Measurements from ENCODE around the gene PKN1. TPM values are rescaled to one million over a fixed set of nuclear protein-coding genes. Genes with fewer than 3 reads are reported as not detected.

Gene PKN1
- total RNA-seq, 4 donors from 2014 or later: 73.9 to 150 (median 118) TPM

DNA sequence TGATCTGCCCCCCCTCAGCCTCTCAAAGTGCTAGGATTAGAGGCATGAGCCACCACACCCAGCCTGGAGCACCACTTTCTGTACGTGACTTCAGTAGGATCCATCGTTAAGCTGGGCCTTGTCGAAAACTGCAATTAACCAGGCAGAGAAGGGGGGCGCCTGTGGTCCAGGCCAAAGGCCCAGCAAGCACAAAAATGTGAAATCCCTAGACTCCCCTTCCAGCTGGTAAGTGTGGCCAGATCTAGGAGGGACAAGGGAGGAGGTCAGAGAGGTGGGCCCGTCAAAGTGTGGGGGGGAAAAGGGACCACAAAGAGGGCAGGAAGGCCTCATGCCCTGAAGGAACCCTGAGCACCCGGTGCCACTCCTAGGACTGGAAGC lies 27.7 kb upstream of the PKN1 start:
- H3K4me3 ChIP-seq: peak overlapping the region in 1 of 4 donors; percentile 33
- H3K27me3 ChIP-seq: no peaks in the 10 kb centered on the region
- H3K9me3 ChIP-seq: no peaks in the 10 kb centered on the region
- DNase-seq (ENCODE audit: low spot score in 2 of 2): no peak
- peak overlapping the region; percentile 58 to 91 (median 85) for H3K27ac ChIP-seq
- H3K4me1 ChIP-seq: peaks cover 0 to 16% (median 6%) of the 10 kb centered on the region in 4 donors
- TF ChIP-seq POLR2A (IDR thresholded peaks at IDR 0.05) (no peak), CTCF (IDR thresholded peaks at IDR 0.05) (no peak), EP300 (IDR thresholded peaks at IDR 0.05) (no peak)
- H3K36me3 ChIP-seq: peaks cover 5 to 96% (median 36%) of the 10 kb centered on the region in 3 donors
- WGBS, 2 donors: 64 to 65% methylated on average over 6 of the region's 6 CpGs

GRCh38 chr19:14405758-14406644 lies 27.1 kb upstream of the PKN1 start:
- peak in 1 of 2 donors; percentile 6 for TF ChIP-seq POLR2A (IDR thresholded peaks at IDR 0.05)
- peak; percentile 91 to 96 (median 95) for TF ChIP-seq CTCF (IDR thresholded peaks at IDR 0.05)
- peak in 1 of 2 donors; percentile 49 for TF ChIP-seq EP300 (IDR thresholded peaks at IDR 0.05)
- peak; percentile 72 to 81 for DNase-seq (ENCODE audit: low spot score in 2 of 2)
- Histone ChIP-seq H3K36me3 (peaks cover 7 to 96% (median 42%) of the 10 kb centered on the region in 3 donors), H3K9me3 (no peaks in the 10 kb centered on the region), H3K27me3 (no peaks in the 10 kb centered on the region), H3K27ac (peak overlapping the region; percentile 58 to 91 (median 85)), H3K4me3 (peak overlapping the region; percentile 7 to 33 (median 18)), H3K4me1 (peaks cover 0 to 16% (median 6%) of the 10 kb centered on the region in 4 donors)
- WGBS, 2 donors: 34 to 35% methylated on average over 31 to 37 of the region's 61 CpGs

GRCh38 chr19:14406645-14407401 lies 26.3 kb upstream of the PKN1 start:
- DNase-seq (ENCODE audit: low spot score in 2 of 2): no peak
- 87 to 92% methylated on average over 27 of the region's 27 CpGs for WGBS, 2 donors
- Histone ChIP-seq H3K9me3 (no peaks in the 10 kb centered on the region), H3K4me1 (peaks cover 0 to 17% (median 6%) of the 10 kb centered on the region in 4 donors), H3K4me3 (peak overlapping the region in 1 of 4 donors; percentile 33), H3K27ac (peak overlapping the region; percentile 58 to 91 (median 85)), H3K27me3 (no peaks in the 10 kb centered on the region), H3K36me3 (peaks cover 9 to 96% (median 47%) of the 10 kb centered on the region in 3 donors)
- TF ChIP-seq EP300 (IDR thresholded peaks at IDR 0.05): no peak
- no peak for TF ChIP-seq CTCF (IDR thresholded peaks at IDR 0.05)
- TF ChIP-seq POLR2A (IDR thresholded peaks at IDR 0.05): no peak

- Histone ChIP-seq H3K27ac (peak overlapping the region in 1 of 4 donors; percentile 10), H3K4me1 (peaks cover 0 to 27% (median 6%) of the 10 kb centered on the region in 4 donors), H3K36me3 (peaks cover 9 to 96% (median 53%) of the 10 kb centered on the region in 3 donors), H3K27me3 (no peaks in the 10 kb centered on the region), H3K9me3 (no peaks in the 10 kb centered on the region), H3K4me3 (no peak overlapping the region)
- TF ChIP-seq POLR2A (IDR thresholded peaks at IDR 0.05) (no peak), EP300 (IDR thresholded peaks at IDR 0.05) (no peak), CTCF (IDR thresholded peaks at IDR 0.05) (no peak)
- 74 to 79% methylated on average over 17 to 20 of the region's 20 CpGs for WGBS, 2 donors
- DNase-seq (ENCODE audit: low spot score in 2 of 2): no peak
Observed at GRCh38 chr19:14407605-14408484, 25.3 kb upstream of the PKN1 start.

Measured in tibial nerve (tissue), 4 donors.